MG63 (cell line): ENCODE results near the gene DUSP6. TPM values are rescaled to one million over a fixed set of nuclear protein-coding genes. Genes with fewer than 3 reads are reported as not detected.
"Not testable (repeated sequence)": the region's sequence is repeated elsewhere in the genome, so short reads cannot be mapped to it uniquely, and the experiment has no call there.

Source experiments
- DNase-seq: peaks from one replicate; pipeline ENCODE4 v3.0.0-alpha.2; 2020
- H3K27me3 ChIP-seq: fragments of 250-450 bp; sonication (Bioruptor Pico); 2 replicates; pipeline ENCODE4 v1.5.1; 2020; ENCODE audit warnings: mild to moderate bottlenecking, moderate library complexity
- H3K36me3 ChIP-seq: fragments of 250-450 bp; sonication (Bioruptor Pico); 2 replicates; pipeline ENCODE4 v1.5.1; 2020; ENCODE audit warnings: mild to moderate bottlenecking, moderate library complexity
- H3K4me3 ChIP-seq: fragments of 250-450 bp; sonication (Bioruptor Pico); 2 replicates; pipeline ENCODE4 v1.5.1; 2020; ENCODE audit warnings: mild to moderate bottlenecking, moderate library complexity
- H3K9me3 ChIP-seq: fragments of 250-450 bp; sonication (Bioruptor Pico); 2 replicates; pipeline ENCODE4 v1.5.1; 2020; ENCODE audit warnings: mild to moderate bottlenecking, moderate library complexity
- total RNA-seq: library from RNA; depleted of rRNA; stranded (reverse); fragments of >200 nt; shearing (Covaris generic); gene quantifications from 2 replicates; pipeline ENCODE4 v1.2.3, GENCODE V29; 2014; ENCODE audit warnings: low replicate concordance

The DUSP6 gene
- total RNA-seq, 1 experiment from 2014 or later: 19.5 TPM

DNA sequence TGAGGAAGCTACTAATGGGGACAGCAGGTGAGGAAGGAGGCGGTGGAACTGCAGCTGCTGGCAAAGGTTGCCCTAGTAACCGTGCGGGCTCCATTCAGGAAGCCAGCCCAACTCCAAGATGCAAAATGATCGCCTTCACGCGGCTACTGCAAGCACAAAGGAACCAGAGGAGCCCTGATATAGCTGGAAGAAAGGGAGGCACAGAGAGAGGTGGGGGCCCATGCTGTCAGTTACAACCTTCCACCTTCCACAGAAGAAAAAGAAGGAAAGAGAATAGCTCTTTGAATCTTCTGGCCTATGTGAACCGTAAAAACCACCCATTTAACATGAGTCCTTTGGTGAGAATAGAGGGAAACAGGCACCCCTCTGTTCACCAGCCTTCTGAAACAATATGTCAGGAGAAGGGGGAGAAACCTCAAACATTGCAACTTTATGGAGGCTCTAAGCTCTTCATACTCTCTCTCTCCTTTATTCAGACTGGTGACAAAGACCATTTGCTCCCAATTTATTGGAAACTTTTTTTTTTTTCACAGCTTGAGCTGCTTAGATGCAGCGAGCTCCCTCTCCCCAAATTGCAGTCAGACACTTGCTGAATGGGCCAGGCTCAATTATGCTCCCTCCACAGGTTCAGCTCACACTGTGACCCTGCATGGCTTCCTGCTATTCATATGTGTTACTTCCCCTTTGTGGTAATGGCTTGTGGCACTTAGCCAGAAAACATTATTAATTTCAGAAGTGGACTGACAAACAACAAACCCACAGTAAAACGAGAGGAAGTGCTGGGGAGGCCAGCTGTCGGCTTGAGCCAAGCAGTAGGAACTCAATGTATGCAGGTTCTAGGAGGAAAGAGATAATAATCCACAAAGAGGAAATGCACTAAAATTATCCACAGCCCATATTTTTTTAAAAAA is 6.2 kb downstream of the DUSP6 start:
- DNase-seq: peak; percentile 28
- Histone ChIP-seq H3K36me3 (peaks cover 33% of the 10 kb centered on the region), H3K9me3 (no peaks in the 10 kb centered on the region), H3K27me3 (no peaks in the 10 kb centered on the region), H3K4me3 (peak overlapping the region; percentile 23)

DNA sequence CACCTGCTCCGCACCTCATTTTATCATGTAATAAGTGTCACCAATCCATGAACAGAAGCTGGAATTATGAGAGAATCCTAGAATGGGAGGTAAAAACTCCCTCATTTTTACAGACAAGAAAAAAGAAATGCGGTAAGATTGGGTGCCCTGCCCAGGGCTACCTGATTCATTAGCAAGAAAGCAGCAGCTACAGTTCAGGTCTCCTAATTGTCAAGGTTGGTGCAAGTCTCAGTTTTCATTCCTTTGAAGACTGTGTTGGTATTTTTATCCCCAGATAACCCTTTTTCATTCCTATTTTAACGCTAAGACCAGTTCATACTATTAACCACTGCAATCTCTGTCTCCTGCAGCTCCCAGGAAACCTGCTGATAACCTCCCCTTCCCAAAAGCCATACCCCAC is 6.9 kb downstream of the DUSP6 start:
- H3K9me3 ChIP-seq: no peaks in the 10 kb centered on the region
- no peak for DNase-seq
- H3K27me3 ChIP-seq: no peaks in the 10 kb centered on the region
- H3K4me3 ChIP-seq: no peak overlapping the region
- H3K36me3 ChIP-seq: peaks cover 30% of the 10 kb centered on the region

DNA sequence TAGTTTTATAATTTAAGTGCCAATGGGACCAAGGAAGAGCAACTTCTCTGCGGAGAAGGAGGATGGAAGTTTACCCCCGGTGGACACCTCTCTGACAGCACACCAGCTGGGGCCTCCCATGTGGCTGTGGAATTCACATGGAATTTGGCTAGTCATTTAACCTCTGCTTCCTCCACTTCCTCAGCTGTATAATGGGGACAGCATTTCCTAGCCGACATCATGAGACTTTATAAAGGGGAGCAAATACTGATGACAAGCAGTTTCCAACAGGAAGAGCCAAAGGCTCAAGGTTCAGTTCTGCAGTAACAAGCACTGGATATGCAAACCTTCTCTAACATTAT is 7.5 kb downstream of the DUSP6 start:
- no peaks in the 10 kb centered on the region for H3K9me3 ChIP-seq
- no peaks in the 10 kb centered on the region for H3K27me3 ChIP-seq
- no peak for DNase-seq
- peaks cover 26% of the 10 kb centered on the region for H3K36me3 ChIP-seq
- H3K4me3 ChIP-seq: no peak overlapping the region

DNA sequence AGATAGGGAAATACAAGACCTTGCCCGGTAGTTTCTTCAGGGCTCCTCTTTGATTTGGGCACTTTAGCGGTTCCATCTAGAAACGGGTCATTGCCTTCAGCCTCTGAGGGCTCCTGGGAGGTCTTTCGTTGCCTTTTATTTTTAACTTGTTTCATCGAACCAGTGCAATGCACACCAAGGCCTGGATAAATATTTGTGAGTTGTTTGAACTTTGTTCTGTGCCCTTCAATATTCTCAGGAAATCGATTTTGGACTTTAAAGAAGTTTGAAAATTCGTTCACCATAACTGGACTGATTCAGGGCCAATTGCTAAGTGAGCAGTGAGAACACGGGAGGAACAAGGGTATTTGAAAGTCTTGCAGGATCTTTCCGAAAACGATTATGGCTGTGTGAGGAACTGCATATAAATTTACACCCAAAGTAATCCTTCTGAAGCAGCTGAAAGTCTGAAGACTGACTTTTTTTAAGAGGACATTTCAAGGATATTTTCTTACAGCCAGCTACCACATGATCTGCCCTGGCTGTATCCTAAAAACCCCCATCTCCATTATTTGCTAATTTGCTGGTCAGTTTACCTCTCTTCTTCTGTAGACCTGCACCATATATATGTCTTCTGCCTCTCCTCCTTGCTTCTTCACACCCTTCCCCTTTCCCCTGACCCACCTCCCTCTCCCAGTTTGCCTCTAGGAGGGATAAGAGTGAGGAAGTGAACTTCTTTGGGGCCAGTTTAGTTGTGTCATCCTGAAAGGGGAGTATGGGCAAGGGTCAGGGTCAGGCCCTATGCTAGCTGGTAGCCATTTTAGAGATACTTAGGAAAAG is 8.0 kb downstream of the DUSP6 start:
- no peak for DNase-seq
- no peaks in the 10 kb centered on the region for H3K9me3 ChIP-seq
- peaks cover 20% of the 10 kb centered on the region for H3K36me3 ChIP-seq
- H3K27me3 ChIP-seq: no peaks in the 10 kb centered on the region
- H3K4me3 ChIP-seq: no peak overlapping the region

- Histone ChIP-seq H3K27me3 (no peaks in the 10 kb centered on the region), H3K36me3 (peaks cover 9% of the 10 kb centered on the region), H3K9me3 (no peaks in the 10 kb centered on the region), H3K4me3 (no peak overlapping the region)
- DNase-seq: peak; percentile 79
Observed at GRCh38 chr12:89343127-89343526, 9.2 kb downstream of the DUSP6 start.

DNA sequence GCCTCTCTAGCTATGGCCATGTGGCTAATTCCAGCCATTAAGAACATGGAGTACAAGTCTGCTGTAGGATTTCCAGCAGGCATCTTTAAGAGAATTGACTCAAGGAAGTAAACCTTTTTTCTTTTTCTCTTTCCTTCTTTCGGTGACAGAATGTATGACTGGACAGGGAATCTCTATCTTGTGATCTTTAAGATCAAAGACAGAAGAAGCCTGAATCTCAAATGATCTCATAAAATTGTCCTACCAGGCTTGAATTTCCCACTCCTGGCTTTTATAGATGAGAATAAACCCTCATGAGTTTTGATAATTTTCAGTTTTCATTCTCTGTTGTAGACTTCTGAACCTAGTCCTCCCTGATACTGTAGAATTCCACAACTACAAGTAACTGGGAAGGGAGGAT is 11.4 kb downstream of the DUSP6 start:
- Histone ChIP-seq H3K27me3 (no peaks in the 10 kb centered on the region), H3K36me3 (no peaks in the 10 kb centered on the region), H3K9me3 (no peaks in the 10 kb centered on the region), H3K4me3 (no peak overlapping the region)
- DNase-seq: no peak

GRCh38 chr12:89339526-89339925 is 12.8 kb downstream of the DUSP6 start:
- H3K36me3 ChIP-seq: no peaks in the 10 kb centered on the region
- DNase-seq: no peak
- H3K9me3 ChIP-seq: no peaks in the 10 kb centered on the region
- H3K27me3 ChIP-seq: no peaks in the 10 kb centered on the region
- no peak overlapping the region for H3K4me3 ChIP-seq

GRCh38 chr12:89337136-89337535 is 15.2 kb downstream of the DUSP6 start:
- H3K27me3 ChIP-seq, H3K36me3 ChIP-seq, H3K9me3 ChIP-seq, DNase-seq, H3K4me3 ChIP-seq: not testable (repeated sequence)

GRCh38 chr12:89335452-89336244 is 16.7 kb downstream of the DUSP6 start:
- Histone ChIP-seq H3K27me3 (no peaks in the 10 kb centered on the region), H3K4me3 (no peak overlapping the region), H3K36me3 (no peaks in the 10 kb centered on the region), H3K9me3 (peaks cover under 1% of the 10 kb centered on the region; the same call in 1 of the 2 replicates)
- DNase-seq: no peak

GRCh38 chr12:89334548-89335169 is 17.6 kb downstream of the DUSP6 start:
- DNase-seq: no peak

GRCh38 chr12:89333564-89334252 is 18.6 kb downstream of the DUSP6 start:
- no peaks in the 10 kb centered on the region for H3K36me3 ChIP-seq
- H3K4me3 ChIP-seq: no peak overlapping the region
- no peaks in the 10 kb centered on the region for H3K27me3 ChIP-seq
- H3K9me3 ChIP-seq: peaks cover 6% of the 10 kb centered on the region; the same call in 1 of the 2 replicates
- DNase-seq: peak; percentile 14

More at GRCh38 chr12:89334548-89335169, 17.6 kb downstream of the DUSP6 start:
- Histone ChIP-seq H3K27me3 (no peaks in the 10 kb centered on the region), H3K4me3 (no peak overlapping the region), H3K9me3 (peaks cover 6% of the 10 kb centered on the region; the same call in 1 of the 2 replicates), H3K36me3 (no peaks in the 10 kb centered on the region)

- Histone ChIP-seq H3K4me3 (no peak overlapping the region), H3K9me3 (peaks cover 6% of the 10 kb centered on the region; the same call in 1 of the 2 replicates), H3K36me3 (no peaks in the 10 kb centered on the region), H3K27me3 (no peaks in the 10 kb centered on the region)
- no peak for DNase-seq
Observed at GRCh38 chr12:89328151-89329030, 23.9 kb downstream of the DUSP6 start.

DNA sequence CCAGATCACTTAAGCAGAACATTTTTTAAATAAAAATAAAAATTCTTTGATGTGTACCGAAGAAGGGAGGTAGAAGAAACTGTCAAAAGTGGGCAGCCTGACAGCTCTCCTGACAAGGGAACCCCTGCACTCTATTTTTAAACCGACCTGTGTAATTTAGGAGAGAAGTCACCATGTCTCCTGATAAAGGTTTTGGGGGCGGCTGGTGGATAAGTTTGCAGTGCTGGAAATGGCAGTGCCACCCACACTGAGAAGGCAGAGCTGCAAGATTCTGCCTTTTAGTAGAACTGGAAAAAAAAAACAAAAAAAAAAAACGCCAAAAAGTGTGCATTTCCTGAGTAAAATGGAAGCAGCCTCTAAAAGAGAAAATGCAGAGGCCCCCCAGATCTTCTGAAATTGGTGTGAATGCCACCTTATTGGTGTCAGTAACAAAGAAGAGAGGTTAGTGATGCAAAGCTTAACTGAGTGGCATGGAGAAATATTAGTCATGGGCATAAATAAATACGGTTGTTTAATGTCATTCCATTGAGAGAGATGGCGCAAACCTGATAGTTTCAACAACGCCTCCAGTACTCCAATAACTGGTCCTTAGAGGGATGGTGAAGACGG is 24.7 kb downstream of the DUSP6 start:
- Histone ChIP-seq H3K27me3 (no peaks in the 10 kb centered on the region), H3K9me3 (peaks cover 6% of the 10 kb centered on the region; the same call in 1 of the 2 replicates), H3K4me3 (no peak overlapping the region), H3K36me3 (no peaks in the 10 kb centered on the region)
- no peak for DNase-seq

DNA sequence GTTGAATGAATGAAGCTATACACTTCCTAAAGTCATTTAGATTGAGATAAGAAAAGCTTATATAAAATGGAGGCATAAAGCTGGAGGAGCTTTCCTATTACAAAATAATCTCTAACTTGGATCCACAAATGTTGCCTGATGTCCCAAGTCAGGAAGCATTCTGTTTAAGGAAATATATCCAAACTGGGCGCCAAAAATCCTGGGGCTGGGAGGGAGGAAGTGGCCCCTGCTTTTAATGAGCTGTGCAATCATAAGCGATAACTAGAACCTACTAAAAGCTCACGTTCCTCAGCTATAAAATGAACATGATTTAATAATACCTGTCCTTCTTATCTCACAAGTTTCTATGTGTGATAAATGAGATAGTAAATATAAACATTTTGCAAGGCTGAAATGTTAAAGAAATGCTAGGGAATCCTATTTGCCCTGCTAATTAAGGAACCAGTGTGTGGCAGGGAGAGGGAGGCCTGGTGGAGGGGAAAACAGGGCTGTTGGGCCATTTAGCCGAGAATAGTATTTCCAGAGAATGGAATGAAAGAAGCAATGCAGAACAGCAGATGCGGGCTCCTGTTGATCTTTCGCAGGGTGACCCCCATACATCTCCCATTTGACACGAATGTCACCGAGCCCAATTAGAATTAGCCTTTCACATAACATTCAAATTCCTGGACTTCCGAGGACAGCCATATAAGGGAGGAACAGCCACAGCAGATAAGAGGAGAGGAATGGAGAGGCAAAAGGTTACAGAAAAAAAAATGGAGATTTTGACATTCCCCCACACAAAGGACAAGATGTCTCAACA is 25.9 kb downstream of the DUSP6 start:
- H3K27me3 ChIP-seq: no peaks in the 10 kb centered on the region
- H3K4me3 ChIP-seq: no peak overlapping the region
- H3K36me3 ChIP-seq: no peaks in the 10 kb centered on the region
- DNase-seq: no peak
- H3K9me3 ChIP-seq: peaks cover 6% of the 10 kb centered on the region; the same call in 1 of the 2 replicates
